ENCODE measurements around the gene PDCD4.
A peak's percentile ranks its signal among the peaks of the same experiment; 100 is the strongest.

PDCD4 gene

DNA sequence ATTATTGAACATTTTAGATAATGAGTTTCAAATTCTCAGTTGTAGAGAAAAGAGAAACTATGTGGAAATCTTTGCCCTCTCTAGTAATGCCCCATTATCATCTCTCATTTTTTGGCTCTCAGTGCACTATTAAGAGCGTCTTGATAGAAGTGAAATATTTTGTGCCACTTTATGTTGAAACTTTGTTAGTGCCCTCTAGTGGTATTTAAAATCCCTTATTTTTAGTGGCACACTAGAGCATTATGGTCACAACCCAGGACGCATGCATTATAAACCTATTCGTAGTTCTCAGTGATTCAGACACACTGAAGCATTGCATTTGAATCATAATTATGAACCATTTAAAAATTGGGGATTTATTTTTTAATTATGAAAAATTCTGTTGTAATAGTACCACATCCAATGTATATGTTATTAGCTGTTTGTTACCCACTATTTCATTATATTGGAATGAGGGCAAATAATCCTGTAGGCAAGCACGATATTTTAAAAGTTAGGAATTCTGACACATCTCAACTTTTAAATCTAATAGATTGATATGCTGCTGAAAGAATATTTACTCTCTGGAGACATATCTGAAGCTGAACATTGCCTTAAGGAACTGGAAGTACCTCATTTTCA lies 21.9 kb downstream of the PDCD4 start:
- no peak overlapping the region for H3K4me2 ChIP-seq
- no peak overlapping the region for H3K4me3 ChIP-seq
- H3K4me1 ChIP-seq = no peaks in the 10 kb centered on the region
- no peaks in the 10 kb centered on the region for H3K9me3 ChIP-seq
- H3K9ac ChIP-seq = no peak overlapping the region
- H4K20me1 ChIP-seq = peaks cover 26% of the 10 kb centered on the region
- H3K36me3 ChIP-seq = peaks cover 45% of the 10 kb centered on the region
- no peak overlapping the region for H3K27ac ChIP-seq
- H3K27me3 ChIP-seq = no peaks in the 10 kb centered on the region
- TF ChIP-seq Cebpa-rat (IDR thresholded peaks at IDR 0.05) = no peak

DNA sequence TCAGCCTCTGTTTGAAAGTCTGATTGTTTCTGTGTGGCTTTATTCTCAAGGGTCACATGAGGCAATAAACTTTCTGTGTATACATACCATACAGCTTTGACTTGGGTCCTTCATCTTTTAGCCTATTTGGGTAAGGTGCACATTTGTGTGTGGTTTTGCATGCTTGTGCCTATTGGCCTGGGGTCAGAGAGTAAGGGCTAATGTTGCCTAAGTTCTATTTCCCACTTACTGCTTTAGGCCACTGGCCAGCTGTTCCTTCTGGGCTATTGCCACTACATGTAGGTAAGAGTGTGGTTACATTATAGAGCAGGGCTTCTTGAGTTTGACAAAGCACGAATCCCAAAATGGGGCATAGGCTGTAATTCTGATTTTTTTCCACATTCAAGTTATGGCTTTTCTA lies 25.5 kb downstream of the PDCD4 start:
- Histone ChIP-seq H3K27ac (no peak overlapping the region), H3K27me3 (no peaks in the 10 kb centered on the region), H3K4me1 (no peaks in the 10 kb centered on the region), H3K9me3 (no peaks in the 10 kb centered on the region), H3K9ac (no peak overlapping the region), H4K20me1 (peaks cover 26% of the 10 kb centered on the region), H3K4me3 (no peak overlapping the region), H3K4me2 (no peak overlapping the region), H3K36me3 (peaks cover 51% of the 10 kb centered on the region)
- TF ChIP-seq Cebpa-rat (IDR thresholded peaks at IDR 0.05) = no peak

DNA sequence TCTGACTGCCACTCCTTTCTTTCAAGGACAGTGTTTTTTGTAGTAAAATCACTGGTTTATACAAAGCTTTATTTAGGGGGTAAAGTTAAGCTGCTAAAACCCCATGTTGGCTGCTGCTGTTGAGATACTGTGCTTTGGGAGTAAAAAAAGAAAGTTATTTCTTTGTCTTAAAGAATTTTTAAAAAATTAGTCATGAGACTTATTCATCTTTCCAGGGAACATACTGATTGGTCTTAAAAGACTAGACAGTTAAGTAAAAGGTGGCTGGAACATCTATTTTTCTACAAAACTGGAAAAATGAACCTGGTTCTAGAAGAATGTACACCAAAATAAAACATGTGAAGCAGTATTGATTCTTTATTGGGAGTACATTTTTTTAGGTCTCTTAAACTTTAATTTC lies 26.7 kb downstream of the PDCD4 start:
- H3K4me3 ChIP-seq = no peak overlapping the region
- peaks cover 55% of the 10 kb centered on the region for H3K36me3 ChIP-seq
- no peak overlapping the region for H3K27ac ChIP-seq
- no peak for TF ChIP-seq Cebpa-rat (IDR thresholded peaks at IDR 0.05)
- H3K9me3 ChIP-seq = no peaks in the 10 kb centered on the region
- H3K4me2 ChIP-seq = no peak overlapping the region
- no peaks in the 10 kb centered on the region for H3K27me3 ChIP-seq
- H4K20me1 ChIP-seq = peaks cover 14% of the 10 kb centered on the region
- H3K4me1 ChIP-seq = no peaks in the 10 kb centered on the region
- no peak overlapping the region for H3K9ac ChIP-seq

DNA sequence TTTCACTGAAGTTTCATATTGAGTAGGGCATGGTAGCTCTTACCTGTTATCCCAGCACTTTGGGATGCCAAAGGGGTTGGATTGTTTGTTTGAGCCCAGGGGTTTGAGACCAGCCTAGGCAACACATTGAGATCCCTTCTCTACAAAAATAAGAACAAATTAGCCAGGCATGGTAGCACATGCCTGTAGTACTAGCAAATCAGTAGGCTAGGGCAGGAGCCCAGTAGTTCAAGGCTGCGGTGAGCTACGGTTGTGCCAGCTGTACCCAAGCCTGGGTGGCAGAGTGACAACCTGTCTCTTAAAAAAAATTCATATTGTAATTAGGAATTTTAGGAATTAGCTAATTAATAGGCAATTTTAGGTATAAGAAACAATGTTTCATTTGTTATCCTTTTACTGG lies 29.3 kb downstream of the PDCD4 start:
- Histone ChIP-seq H3K36me3 (peaks cover 46% of the 10 kb centered on the region), H3K9ac (no peak overlapping the region), H3K27ac (no peak overlapping the region), H3K4me3 (no peak overlapping the region), H3K4me2 (no peak overlapping the region), H4K20me1 (peaks cover 13% of the 10 kb centered on the region), H3K27me3 (no peaks in the 10 kb centered on the region), H3K4me1 (no peaks in the 10 kb centered on the region), H3K9me3 (no peaks in the 10 kb centered on the region)
- no peak for TF ChIP-seq Cebpa-rat (IDR thresholded peaks at IDR 0.05)

DNA sequence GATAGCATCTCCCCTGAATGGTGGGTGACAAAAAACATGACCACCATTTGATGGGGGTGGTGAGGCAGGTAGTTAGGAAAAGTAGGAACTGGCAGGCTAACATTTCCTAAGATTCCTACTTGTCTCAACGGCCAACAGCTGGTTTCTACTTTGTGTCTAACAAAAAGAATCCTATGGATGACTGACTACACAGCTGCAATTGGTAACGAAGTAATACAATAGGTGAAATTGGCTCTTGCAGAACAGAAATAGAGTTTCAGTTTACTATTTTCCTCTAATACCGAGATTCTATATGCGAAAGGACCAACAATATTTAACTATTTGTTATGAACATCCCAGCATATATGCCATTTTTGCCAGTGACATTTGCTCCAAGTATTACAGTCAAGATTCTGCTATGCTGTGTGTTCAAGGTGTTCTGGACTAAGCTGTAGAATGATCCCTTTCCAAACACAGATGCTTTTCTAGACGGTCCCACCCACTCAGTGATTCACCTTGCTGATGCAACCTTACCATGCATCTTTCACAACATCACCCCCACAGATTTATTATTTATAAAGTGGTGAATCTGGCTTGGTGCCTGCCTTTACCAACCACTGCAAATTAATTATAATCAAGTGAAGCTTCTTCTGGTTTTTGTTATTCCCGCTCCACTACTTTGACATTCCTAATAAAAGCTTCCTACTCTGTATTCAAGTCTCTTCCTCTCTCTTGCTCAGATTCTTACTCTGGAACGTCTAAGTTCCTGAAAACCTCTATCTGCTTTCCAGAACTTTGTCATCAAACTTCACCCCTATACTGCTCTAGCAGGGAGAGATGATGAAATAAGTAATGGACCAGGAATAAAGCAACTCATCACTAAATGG lies 30.5 kb downstream of the PDCD4 start:
- Histone ChIP-seq H3K27me3 (no peaks in the 10 kb centered on the region), H3K4me1 (no peaks in the 10 kb centered on the region), H4K20me1 (peaks cover 3% of the 10 kb centered on the region), H3K27ac (no peak overlapping the region), H3K9ac (no peak overlapping the region), H3K4me2 (no peak overlapping the region), H3K4me3 (no peak overlapping the region), H3K36me3 (peaks cover 37% of the 10 kb centered on the region), H3K9me3 (no peaks in the 10 kb centered on the region)
- TF ChIP-seq Cebpa-rat (IDR thresholded peaks at IDR 0.05) = no peak

DNA sequence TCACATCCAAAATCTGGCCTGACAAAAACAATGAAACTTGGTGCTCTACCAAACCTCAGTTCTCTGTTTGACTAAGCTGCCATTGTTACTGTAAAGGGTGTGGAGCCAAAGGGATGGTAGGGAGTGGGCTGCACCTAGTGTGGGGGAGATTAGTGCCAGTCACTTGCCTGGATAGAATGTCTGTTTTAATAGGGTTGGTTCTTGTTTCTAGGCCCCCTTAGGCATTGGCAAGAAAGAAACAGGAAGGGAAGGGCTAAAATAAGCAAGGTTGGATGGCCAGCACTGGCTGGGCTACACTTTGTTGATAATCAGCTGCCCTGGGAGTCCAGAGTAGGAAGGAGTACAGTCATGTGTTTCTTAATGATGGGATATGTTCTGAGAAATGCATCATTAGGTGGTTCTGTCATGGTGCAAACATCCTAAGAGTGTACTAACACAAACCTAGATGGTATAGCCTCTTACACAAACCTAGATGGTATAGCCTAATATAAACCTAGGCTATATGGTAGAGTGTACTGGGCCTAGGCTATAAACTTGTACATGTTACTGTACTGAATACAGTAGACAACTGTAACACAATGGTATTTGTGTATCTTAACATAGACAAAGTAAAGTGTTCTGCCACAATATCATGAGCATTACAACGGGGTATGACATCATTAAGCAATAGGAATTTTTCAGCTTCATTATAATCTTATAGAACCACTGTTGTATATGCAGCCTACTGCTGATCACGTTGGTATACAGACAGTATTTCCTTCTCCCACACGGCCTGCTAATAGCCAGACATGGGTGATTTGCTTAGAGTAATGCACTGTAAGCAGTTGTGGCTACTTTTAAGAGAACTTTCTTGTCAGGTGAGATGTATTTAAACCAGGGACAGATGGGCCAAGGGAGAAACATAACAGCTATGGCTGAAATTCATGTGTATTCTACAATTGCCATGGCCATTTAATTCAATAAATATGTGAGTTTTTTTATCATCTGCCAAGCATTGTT lies 31.9 kb downstream of the PDCD4 start:
- Histone ChIP-seq H4K20me1 (0 out of 2 replicates have a peak, but pooled peaks cover 1% of the 10 kb centered on the region), H3K4me2 (no peak overlapping the region), H3K4me3 (no peak overlapping the region), H3K36me3 (peaks cover 29% of the 10 kb centered on the region), H3K27me3 (no peaks in the 10 kb centered on the region), H3K9me3 (no peaks in the 10 kb centered on the region), H3K9ac (no peak overlapping the region), H3K27ac (no peak overlapping the region), H3K4me1 (no peaks in the 10 kb centered on the region)
- no peak for TF ChIP-seq Cebpa-rat (IDR thresholded peaks at IDR 0.05)

DNA sequence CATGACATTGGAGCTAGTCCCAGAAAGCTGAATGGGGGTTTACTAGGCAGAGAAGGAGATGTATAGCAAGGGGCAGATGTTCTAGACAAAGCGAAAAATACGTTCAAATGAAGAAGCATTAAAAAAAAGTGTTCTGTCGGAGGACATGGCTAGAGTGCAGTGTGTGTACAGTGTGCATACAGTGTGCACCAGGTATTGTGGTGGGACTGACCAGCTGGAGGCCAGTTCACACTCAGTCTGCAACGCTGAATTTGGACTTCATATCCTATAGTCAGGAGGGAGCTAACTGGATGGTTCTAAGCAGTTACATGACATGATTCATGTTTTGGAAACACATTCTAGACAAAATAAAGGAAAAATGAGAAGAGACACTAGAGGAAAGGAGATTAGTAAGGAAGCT lies 38.4 kb downstream of the PDCD4 start:
- H3K27me3 ChIP-seq = no peaks in the 10 kb centered on the region
- no peak for TF ChIP-seq Cebpa-rat (IDR thresholded peaks at IDR 0.05)
- peaks cover 6% of the 10 kb centered on the region for H3K4me1 ChIP-seq
- no peaks in the 10 kb centered on the region for H3K36me3 ChIP-seq
- no peak overlapping the region for H3K4me3 ChIP-seq
- H4K20me1 ChIP-seq = peaks cover 16% of the 10 kb centered on the region; the same call in 1 of the 2 replicates
- H3K27ac ChIP-seq = no peak overlapping the region
- H3K4me2 ChIP-seq = no peak overlapping the region
- no peak overlapping the region for H3K9ac ChIP-seq
- no peaks in the 10 kb centered on the region for H3K9me3 ChIP-seq

DNA sequence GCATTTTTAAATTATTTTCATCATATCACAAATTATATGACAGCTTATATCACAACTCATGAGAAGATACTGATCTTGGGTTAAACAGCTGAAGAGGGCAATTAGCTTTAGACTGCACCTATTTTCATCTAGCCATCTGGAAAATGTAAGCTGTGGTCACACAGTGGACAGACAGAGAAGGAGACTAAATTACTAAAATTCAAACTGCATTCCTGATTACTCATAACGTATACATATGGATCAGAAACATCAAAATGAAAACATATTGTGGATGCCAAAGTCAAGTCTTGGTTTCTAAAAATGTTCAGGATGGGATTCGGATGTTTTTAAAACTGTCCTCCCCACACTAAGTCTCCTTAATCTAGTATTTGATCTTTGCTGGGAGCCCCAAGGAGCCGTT lies 40.6 kb downstream of the PDCD4 start:
- no peak for TF ChIP-seq Cebpa-rat (IDR thresholded peaks at IDR 0.05)
- Histone ChIP-seq H3K36me3 (no peaks in the 10 kb centered on the region), H3K9ac (no peak overlapping the region), H3K4me1 (peaks cover 11% of the 10 kb centered on the region), H3K27ac (no peak overlapping the region), H3K9me3 (no peaks in the 10 kb centered on the region), H3K4me3 (no peak overlapping the region), H3K27me3 (no peaks in the 10 kb centered on the region), H3K4me2 (no peak overlapping the region), H4K20me1 (peaks cover 16% of the 10 kb centered on the region; the same call in 1 of the 2 replicates)

DNA sequence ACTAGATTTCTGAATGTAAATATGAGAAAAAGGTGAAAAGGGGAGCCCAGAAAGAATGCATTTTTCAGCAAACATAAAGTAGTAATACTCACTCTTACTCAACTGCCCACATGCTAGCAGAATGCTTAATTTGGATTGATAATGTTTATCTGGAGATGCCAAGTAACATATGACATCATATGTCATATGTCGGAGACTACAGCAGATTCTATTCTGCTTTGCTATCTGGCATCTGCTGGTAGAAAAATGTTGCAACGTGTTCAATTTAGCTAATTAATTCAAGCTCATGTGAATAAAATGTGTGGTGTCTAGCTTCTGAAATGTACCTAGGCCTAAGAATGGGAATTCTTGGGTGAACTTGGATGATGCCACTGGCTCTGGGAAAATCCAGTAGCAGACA lies 42.7 kb downstream of the PDCD4 start:
- H3K4me1 ChIP-seq = peaks cover 20% of the 10 kb centered on the region
- H3K27ac ChIP-seq = no peak overlapping the region
- H3K36me3 ChIP-seq = no peaks in the 10 kb centered on the region
- H3K4me3 ChIP-seq = no peak overlapping the region
- H3K27me3 ChIP-seq = no peaks in the 10 kb centered on the region
- no peak overlapping the region for H3K9ac ChIP-seq
- no peaks in the 10 kb centered on the region for H3K9me3 ChIP-seq
- peaks cover 8% of the 10 kb centered on the region; the same call in 1 of the 2 replicates for H4K20me1 ChIP-seq
- TF ChIP-seq Cebpa-rat (IDR thresholded peaks at IDR 0.05) = no peak
- peak overlapping the region; percentile 57 for H3K4me2 ChIP-seq

Data from BLaER1 (cell line).